Common myeloid progenitor, CD34-positive (primary cell): Measurements from ENCODE around the gene MSL1.

ENCODE experiments used
- CTCF ChIA-PET: fragments of 350-600 bp; sonication (Branson Sonifier 250); formaldehyde crosslinking; loops from one replicate; lab custom pipeline; 2021; ENCODE audit warnings: antibody characterized with exemption; lab: Charles Lee
- POLR2A ChIA-PET: fragments of 350-600 bp; sonication (Branson Sonifier 250); formaldehyde crosslinking; loops from one replicate; lab custom pipeline; 2021; ENCODE audit warnings: antibody characterized with exemption; lab: Charles Lee
- DNase-seq, 3 donors: peaks; one replicate each; pipeline versions ENCODE4 v3.0.0 to v3.0.0-alpha.2; 2013
- H3K27ac ChIP-seq, 2 experiments: 1 replicate in 1 of 2; 2 replicates in 1 of 2; pipeline ENCODE4 v1.7.0; 2013; ENCODE audit warnings: inconsistent platforms in 2 of 2, low read length in 2 of 2, mild to moderate bottlenecking in 2 of 2, low read depth in 1 of 2, moderate library complexity in 1 of 2; ENCODE audit not compliant: severe bottlenecking in 2 of 2, insufficient read depth in 1 of 2, poor library complexity in 1 of 2
- H3K27me3 ChIP-seq, 5 experiments: replicated peaks in 2 of 5; 1 replicate in 3 of 5; 2 replicates in 2 of 5; pipeline versions ENCODE4 v1.6.1 to v1.7.0; 2013; ENCODE audit warnings: low read length in 4 of 5, mild to moderate bottlenecking in 2 of 5, moderate library complexity in 2 of 5, inconsistent platforms in 1 of 5; ENCODE audit not compliant: insufficient read depth in 5 of 5, control insufficient read depth in 4 of 5
- H3K36me3 ChIP-seq, 4 experiments: 1 replicate in 2 of 4; 2 replicates in 2 of 4; pipeline versions ENCODE4 v1.6.1 to v1.7.0; 2013; ENCODE audit warnings: low read length in 3 of 4, control low read depth in 1 of 4, mild to moderate bottlenecking in 1 of 4; ENCODE audit not compliant: control insufficient read depth in 4 of 4, insufficient read depth in 4 of 4
- H3K4me1 ChIP-seq, 4 experiments: 1 replicate in 3 of 4; 2 replicates in 1 of 4; pipeline versions ENCODE4 v1.6.1 to v1.7.1; 2013; ENCODE audit warnings: low read length in 3 of 4, mild to moderate bottlenecking in 3 of 4, control low read depth in 1 of 4, inconsistent platforms in 1 of 4, moderate library complexity in 1 of 4; ENCODE audit not compliant: control insufficient read depth in 4 of 4, insufficient read depth in 4 of 4; ENCODE audit errors: control extremely low read depth in 1 of 4
- H3K4me3 ChIP-seq, 7 experiments: 1 replicate in 4 of 7; 2 replicates in 3 of 7; pipeline versions ENCODE4 v1.5.1 to v1.7.0; 2013; ENCODE audit warnings: mild to moderate bottlenecking in 7 of 7, low read length in 6 of 7, moderate library complexity in 6 of 7, inconsistent platforms in 2 of 7, low read depth in 2 of 7, control low read depth in 1 of 7; ENCODE audit not compliant: insufficient read depth in 4 of 7, control insufficient read depth in 1 of 7; ENCODE audit errors: extremely low read depth in 1 of 7
- H3K9me3 ChIP-seq, 5 experiments: 1 replicate in 4 of 5; 2 replicates in 1 of 5; pipeline versions ENCODE4 v1.6.1 to v1.7.1; 2013; ENCODE audit warnings: low read length in 4 of 5, mild to moderate bottlenecking in 2 of 5, inconsistent platforms in 1 of 5, low read depth in 1 of 5, moderate library complexity in 1 of 5; ENCODE audit not compliant: control insufficient read depth in 4 of 5, insufficient read depth in 2 of 5; ENCODE audit errors: control extremely low read depth in 1 of 5
- WGBS: methylation state at CpG from one replicate; pipeline ENCODE4 v1.1.5; 2013; ENCODE audit not compliant: insufficient coverage; 5-methylcytosine and 5-hydroxymethylcytosine counted together

Gene MSL1

DNA sequence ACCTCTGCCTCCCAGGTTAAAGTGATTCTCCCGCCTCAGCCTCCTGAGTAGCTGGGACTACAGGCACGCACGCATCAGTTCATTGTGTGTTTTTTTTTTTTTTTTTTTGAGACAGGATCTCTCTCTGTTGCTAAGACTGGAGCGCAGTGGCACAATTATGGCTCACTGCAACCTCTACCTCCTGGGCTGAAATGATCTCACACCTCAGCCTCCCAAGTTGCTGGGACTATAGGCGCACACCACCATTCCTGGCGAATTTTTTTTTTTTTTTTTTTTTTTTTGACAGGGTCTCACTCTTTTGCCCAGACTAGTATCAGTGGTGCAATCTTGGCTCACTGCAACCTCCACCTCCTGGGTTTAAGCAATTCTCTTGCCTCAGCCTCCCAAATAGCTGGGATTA lies 37.7 kb downstream of the MSL1 start:
- ChIA-PET CTCF (interaction anchor here (2.5 to 3.4 kb wide), 2 partner anchors 8 to 46 kb away, joined by 14 read pairs; no protein-coding TSS in a partner anchor), POLR2A (interaction anchor here (0.6 kb wide), 1 partner anchor 19 kb away, joined by 5 read pairs; no protein-coding TSS in a partner anchor)
- Histone ChIP-seq H3K9me3 (no peaks in the 10 kb centered on the region), H3K4me3 (no peak overlapping the region), H3K36me3 (peaks cover 26 to 42% (median 34%) of the 10 kb centered on the region in 4 experiments), H3K27me3 (no peaks in the 10 kb centered on the region), H3K27ac (no peak overlapping the region), H3K4me1 (peaks cover 0 to 9% (median 3%) of the 10 kb centered on the region in 4 experiments)
- no peak for DNase-seq
- WGBS, result no CpG with 5 or more reads among the region's 6 CpGs

DNA sequence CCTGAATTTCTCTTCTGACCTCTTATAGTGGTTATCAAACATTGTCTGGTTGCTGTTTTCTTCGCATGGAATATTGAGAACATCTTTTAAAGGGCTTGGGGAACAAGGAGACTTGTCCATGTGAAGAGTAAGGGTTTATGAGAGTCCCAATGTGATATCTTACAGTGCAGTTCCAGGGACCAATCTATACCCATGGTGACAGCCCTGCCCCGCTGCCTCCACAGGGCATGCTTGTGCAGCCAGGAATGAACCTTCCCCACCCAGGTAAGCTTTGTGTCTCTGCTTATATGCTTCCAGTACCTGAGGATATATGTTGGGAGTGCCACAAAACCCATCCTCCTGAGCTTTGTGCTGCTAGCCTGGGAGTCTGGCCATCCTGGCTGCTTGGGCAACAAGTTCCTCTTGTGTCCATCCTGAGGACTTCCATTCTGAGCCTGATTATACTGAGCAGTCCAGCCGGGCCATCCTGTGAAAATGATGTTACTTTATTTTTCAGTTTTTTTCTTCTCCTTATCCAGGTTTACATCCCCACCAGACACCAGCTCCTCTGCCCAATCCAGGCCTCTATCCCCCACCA lies 46.0 kb downstream of the MSL1 start:
- H3K9me3 ChIP-seq, result no peaks in the 10 kb centered on the region
- peaks cover 29 to 89% (median 62%) of the 10 kb centered on the region in 4 experiments for H3K36me3 ChIP-seq
- no peaks in the 10 kb centered on the region for H3K27me3 ChIP-seq
- CTCF ChIA-PET, result interaction anchor here (0.6 to 6.4 kb wide), 27 partner anchors 8 to 159 kb away, joined by 3 to 91 read pairs (median 4); partner anchors contain the start of genes NR1D1 and THRA
- no peak overlapping the region for H3K4me3 ChIP-seq
- H3K4me1 ChIP-seq, result no peaks in the 10 kb centered on the region
- 100% methylated on average over 2 of the region's 3 CpGs for WGBS
- POLR2A ChIA-PET, result interaction anchor here (1.0 kb wide), 1 partner anchor 55 kb away, joined by 4 read pairs; no protein-coding TSS in a partner anchor
- no peak overlapping the region for H3K27ac ChIP-seq
- no peak for DNase-seq

GRCh38 chr17:40168262-40168832 lies 46.6 kb downstream of the MSL1 start:
- Histone ChIP-seq H3K27ac (no peak overlapping the region), H3K4me3 (no peak overlapping the region), H3K4me1 (no peaks in the 10 kb centered on the region), H3K36me3 (peaks cover 27 to 86% (median 59%) of the 10 kb centered on the region in 4 experiments), H3K9me3 (no peaks in the 10 kb centered on the region), H3K27me3 (no peaks in the 10 kb centered on the region)
- POLR2A ChIA-PET, result interaction anchor here (0.8 to 1.0 kb wide), 2 partner anchors 55 to 129 kb away, joined by 3 to 4 read pairs; no protein-coding TSS in a partner anchor
- whole genome bisulfite sequencing, result 54% methylated on average over 10 of the region's 11 CpGs
- CTCF ChIA-PET, result interaction anchor here (0.8 to 6.4 kb wide), 30 partner anchors 9 to 160 kb away, joined by 3 to 91 read pairs (median 5); partner anchors contain the start of genes CSF3, NR1D1 and RAPGEFL1
- peak; percentile 60 to 78 (median 74) for DNase-seq

- DNase-seq, result no peak
- Histone ChIP-seq H3K4me1 (no peaks in the 10 kb centered on the region), H3K27me3 (no peaks in the 10 kb centered on the region), H3K27ac (no peak overlapping the region), H3K9me3 (no peaks in the 10 kb centered on the region), H3K4me3 (no peak overlapping the region), H3K36me3 (peaks cover 29 to 76% (median 52%) of the 10 kb centered on the region in 4 experiments)
- ChIA-PET POLR2A (no interaction called here), CTCF (interaction anchor here (0.8 to 1.6 kb wide), 7 partner anchors 20 to 144 kb away, joined by 3 to 12 read pairs (median 3); no protein-coding TSS in a partner anchor)
- 94% methylated on average over 2 of the region's 2 CpGs for WGBS
Observed at GRCh38 chr17:40170325-40170724, 48.6 kb downstream of the MSL1 start.

DNA sequence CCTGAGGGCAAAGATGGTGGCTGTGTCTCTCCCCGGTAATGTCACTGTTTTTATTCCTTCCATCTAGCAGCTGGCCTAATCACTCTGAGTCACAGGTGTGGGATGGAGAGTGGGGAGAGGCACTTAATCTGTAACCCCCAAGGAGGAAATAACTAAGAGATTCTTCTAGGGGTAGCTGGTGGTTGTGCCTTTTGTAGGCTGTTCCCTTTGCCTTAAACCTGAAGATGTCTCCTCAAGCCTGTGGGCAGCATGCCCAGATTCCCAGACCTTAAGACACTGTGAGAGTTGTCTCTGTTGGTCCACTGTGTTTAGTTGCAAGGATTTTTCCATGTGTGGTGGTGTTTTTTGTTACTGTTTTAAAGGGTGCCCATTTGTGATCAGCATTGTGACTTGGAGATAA lies 50.0 kb downstream of the MSL1 start:
- WGBS, result 88% methylated on average over 1 of the region's 1 CpG
- no peak overlapping the region for H3K27ac ChIP-seq
- no peak overlapping the region for H3K4me3 ChIP-seq
- CTCF ChIA-PET, result interaction anchor here (1.3 kb wide), 1 partner anchor 74 kb away, joined by 3 read pairs; no protein-coding TSS in a partner anchor
- H3K36me3 ChIP-seq, result peaks cover 26 to 71% (median 53%) of the 10 kb centered on the region in 4 experiments
- H3K9me3 ChIP-seq, result no peaks in the 10 kb centered on the region
- POLR2A ChIA-PET, result interaction anchor here (0.7 kb wide), 1 partner anchor 104 kb away, joined by 3 read pairs; no protein-coding TSS in a partner anchor
- H3K27me3 ChIP-seq, result no peaks in the 10 kb centered on the region
- peaks cover 0 to 2% (median 1%) of the 10 kb centered on the region in 4 experiments for H3K4me1 ChIP-seq
- DNase-seq, result no peak

DNA sequence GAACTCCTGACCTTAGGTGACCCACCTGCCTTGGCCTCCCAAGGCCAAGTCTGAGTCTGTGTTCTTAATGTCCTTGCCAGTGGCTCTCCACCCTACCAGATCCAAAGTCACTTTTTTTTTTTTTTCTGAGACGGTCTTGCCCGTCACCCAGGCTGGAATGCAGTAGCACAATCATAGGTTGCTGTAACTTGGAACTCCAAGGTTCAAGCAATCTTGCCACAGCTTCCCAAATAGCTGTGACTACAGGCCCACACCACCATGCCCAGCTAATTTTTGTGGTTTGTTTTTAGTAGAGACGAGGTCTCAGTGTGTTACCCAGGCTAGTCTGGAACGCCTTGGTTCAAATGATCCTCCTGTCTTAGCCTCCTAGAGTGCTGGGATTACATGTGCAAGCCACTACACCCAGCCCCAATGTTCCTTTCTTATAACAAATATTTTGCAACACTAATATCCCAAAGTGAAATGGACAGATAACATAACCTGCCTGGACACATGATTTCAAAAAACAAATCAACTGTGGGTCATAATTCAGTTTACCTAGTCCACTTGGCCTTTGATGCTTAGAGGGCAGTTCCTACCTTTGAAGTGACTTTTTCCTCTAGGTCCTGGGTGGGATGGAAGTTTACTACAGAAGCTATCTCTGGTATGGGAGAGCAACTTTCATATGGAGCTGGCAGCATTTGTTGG lies 51.5 kb downstream of the MSL1 start:
- Histone ChIP-seq H3K27ac (no peak overlapping the region), H3K27me3 (peaks cover 0 to 3% (median 0%) of the 10 kb centered on the region in 5 experiments), H3K36me3 (peaks cover 19 to 56% (median 43%) of the 10 kb centered on the region in 4 experiments), H3K4me3 (no peak overlapping the region), H3K4me1 (peaks cover 0 to 13% (median 10%) of the 10 kb centered on the region in 4 experiments), H3K9me3 (no peaks in the 10 kb centered on the region)
- CTCF ChIA-PET, result interaction anchor here (0.9 to 4.1 kb wide), 8 partner anchors 9 to 158 kb away, joined by 3 to 28 read pairs (median 3); partner anchors contain the start of gene CSF3
- no peak for DNase-seq
- WGBS, result no CpG with 5 or more reads among the region's 4 CpGs
- POLR2A ChIA-PET, result no interaction called here
